GM23338 (cell line): ENCODE results near the gene DNAJC13. TPM values are rescaled to one million over a fixed set of nuclear protein-coding genes. Genes with fewer than 3 reads are reported as not detected.

Source experiments
- ATAC-seq: fragments of 200-7000 bp; cut with Tn5 transposase; 3 replicates; pipeline ENCODE4 v1.9.1; 2020
- DNase-seq: peaks from one replicate; pipeline ENCODE4 v3.0.0-alpha.2; 2015; ENCODE audit warnings: low spot score
- H2AFZ ChIP-seq: fragments of 200-600 bp; sonication (generic); 2 replicates; pipeline ENCODE4 v1.8.0; 2016; ENCODE audit warnings: antibody characterized with exemption, mild to moderate bottlenecking, moderate library complexity
- H3F3A ChIP-seq: fragments of 200-600 bp; sonication (generic); replicated peaks from 2 replicates; pipeline ENCODE4 v1.8.0; 2017; ENCODE audit warnings: antibody characterized with exemption, mixed run types, low read depth
- H3K27ac ChIP-seq: fragments of 200-600 bp; sonication (generic); 2 replicates; pipeline ENCODE4 v1.6.1; 2016; ENCODE audit warnings: low read depth
- H3K27me3 ChIP-seq: fragments of 200-600 bp; sonication (generic); 2 replicates; pipeline ENCODE4 v1.8.0; 2016; ENCODE audit warnings: mild to moderate bottlenecking, mixed run types, moderate library complexity; ENCODE audit not compliant: insufficient read depth
- H3K36me3 ChIP-seq: fragments of 200-600 bp; sonication (generic); 2 replicates; pipeline ENCODE4 v1.8.0; 2016; ENCODE audit warnings: mild to moderate bottlenecking; ENCODE audit not compliant: insufficient read depth
- H3K4me1 ChIP-seq: fragments of 200-600 bp; sonication (generic); 2 replicates; pipeline ENCODE4 v1.8.0; 2016; ENCODE audit warnings: mild to moderate bottlenecking, moderate library complexity; ENCODE audit not compliant: insufficient read depth
- H3K4me2 ChIP-seq: fragments of 200-600 bp; sonication (generic); 2 replicates; pipeline ENCODE4 v1.7.1; 2017; ENCODE audit warnings: mixed run types
- H3K4me3 ChIP-seq: fragments of 200-600 bp; sonication (generic); 2 replicates; pipeline ENCODE4 v1.6.1; 2016; ENCODE audit warnings: mixed run types
- H3K79me2 ChIP-seq: fragments of 200-600 bp; sonication (generic); replicated peaks from 2 replicates; pipeline ENCODE4 v1.8.0; 2017; ENCODE audit warnings: mild to moderate bottlenecking; ENCODE audit not compliant: insufficient read depth
- H3K9me2 ChIP-seq: fragments of 200-600 bp; sonication (generic); 2 replicates; pipeline ENCODE4 v1.8.0; 2017; ENCODE audit not compliant: insufficient read depth
- H4K20me1 ChIP-seq: fragments of 200-600 bp; sonication (generic); replicated peaks from 2 replicates; pipeline ENCODE4 v1.8.0; 2017; ENCODE audit warnings: mild to moderate bottlenecking; ENCODE audit not compliant: insufficient read depth
- H3K27ac Mint-ChIP-seq: 2 replicates; pipeline ENCODE4 v1.8.0; 2020; ENCODE audit warnings: inconsistent platforms, mild to moderate bottlenecking, moderate library complexity, mixed read lengths
- H3K27me3 Mint-ChIP-seq: 3 replicates; pipeline ENCODE4 v1.8.0; 2022; ENCODE audit warnings: low read depth, mild to moderate bottlenecking, moderate library complexity, mixed read lengths, inconsistent platforms; ENCODE audit not compliant: insufficient read depth, poor library complexity
- H3K36me3 Mint-ChIP-seq: 3 replicates; pipeline ENCODE4 v1.8.0; 2021; ENCODE audit warnings: low read depth, mild to moderate bottlenecking, inconsistent platforms, moderate library complexity, mixed read lengths
- H3K4me1 Mint-ChIP-seq: 3 replicates; pipeline ENCODE4 v1.8.0; 2020; ENCODE audit warnings: mild to moderate bottlenecking, inconsistent platforms, mixed read lengths
- H3K4me3 Mint-ChIP-seq: 3 replicates; pipeline ENCODE4 v1.8.0; 2021; ENCODE audit warnings: moderate library complexity, mild to moderate bottlenecking, inconsistent platforms, mixed read lengths
- H3K9me3 Mint-ChIP-seq: 3 replicates; pipeline ENCODE4 v1.8.0; 2020; ENCODE audit warnings: moderate library complexity, mild to moderate bottlenecking, inconsistent platforms, mixed read lengths
- CREB1 ChIP-seq: fragments of 250-450 bp; sonication (Bioruptor Pico); IDR thresholded peaks from 2 replicates; pipeline ENCODE4 v1.5.0; 2020; ENCODE audit warnings: low read depth, mild to moderate bottlenecking, moderate library complexity
- EZH2 ChIP-seq: fragments of 200-600 bp; sonication (generic); IDR thresholded peaks from one replicate; pipeline ENCODE4 v1.8.0; 2017; ENCODE audit warnings: antibody characterized with exemption, mild to moderate bottlenecking, low read depth; ENCODE audit not compliant: unreplicated experiment
- EZH2phosphoT487 ChIP-seq: fragments of 200-600 bp; sonication (generic); IDR thresholded peaks from one replicate; pipeline ENCODE4 v1.8.1; 2018; ENCODE audit warnings: antibody characterized with exemption; ENCODE audit not compliant: unreplicated experiment
- JUNB ChIP-seq: IDR thresholded peaks from one replicate; pipeline ENCODE4 v1.6.1; 2016; ENCODE audit warnings: antibody characterized with exemption; ENCODE audit not compliant: unreplicated experiment
- NANOG ChIP-seq: IDR thresholded peaks from 2 replicates; pipeline ENCODE4 v1.6.1; 2016; ENCODE audit warnings: antibody characterized with exemption, borderline replicate concordance
- POLR2AphosphoS5 ChIP-seq: IDR thresholded peaks from 2 replicates; pipeline ENCODE4 v1.6.1; 2016; ENCODE audit warnings: antibody characterized with exemption, low read depth
- STAT1 ChIP-seq: IDR thresholded peaks from one replicate; pipeline ENCODE4 v1.6.1; 2016; ENCODE audit warnings: antibody characterized with exemption; ENCODE audit not compliant: unreplicated experiment
- ZNF114 ChIP-seq: fragments of 250-450 bp; sonication (Bioruptor Pico); IDR thresholded peaks from 2 replicates; pipeline ENCODE4 v1.5.0; 2020; ENCODE audit warnings: mild to moderate bottlenecking, moderate library complexity
- ZNF331 ChIP-seq: fragments of 250-450 bp; sonication (Bioruptor Pico); IDR thresholded peaks from 2 replicates; pipeline ENCODE4 v1.5.0; 2020; ENCODE audit warnings: low read depth, mild to moderate bottlenecking, moderate library complexity
- polyA plus RNA-seq: library from polyadenylated mRNA; unstranded; fragments of >200 nt; fragmentation: Nextera tagmentation; extraction: Ambion mirVana; gene quantifications from 2 replicates; pipeline ENCODE4 v1.2.1, GENCODE V29; 2016
- total RNA-seq: library from RNA; depleted of rRNA; stranded (reverse); fragments of >200 nt; shearing (Covaris generic); gene quantifications from 2 replicates; pipeline ENCODE4 v1.2.3, GENCODE V29; 2014
- TF ChIP-seq, protein P1 (sequence below): fragments of 250-450 bp; sonication (Bioruptor Pico); IDR thresholded peaks from 2 replicates; pipeline ENCODE4 v1.5.0; 2020; ENCODE audit warnings: mild to moderate bottlenecking, moderate library complexity
- TF ChIP-seq, protein P2 (sequence below), 2 experiments: fragments of 200-600 bp in 1 of 2; sonication (generic) in 1 of 2; conservative IDR thresholded peaks; 2 replicates each; pipeline versions ENCODE4 v1.5.1 to v1.6.1; 2016 to 2017; ENCODE audit warnings: antibody characterized with exemption in 2 of 2, low read depth in 2 of 2, mild to moderate bottlenecking in 2 of 2, moderate library complexity in 1 of 2
- TF ChIP-seq, protein P3 (sequence below): IDR thresholded peaks from one replicate; pipeline ENCODE4 v1.6.1; 2018; ENCODE audit warnings: antibody characterized with exemption; ENCODE audit not compliant: unreplicated experiment
- TF ChIP-seq, protein P4 (sequence below): IDR thresholded peaks from 2 replicates; pipeline ENCODE4 v1.6.1; 2016; ENCODE audit warnings: antibody characterized with exemption

The DNAJC13 gene
- total and polyA plus RNA-seq, 2 experiments from 2014 or later, result 8.3 to 33.6 TPM

DNA sequence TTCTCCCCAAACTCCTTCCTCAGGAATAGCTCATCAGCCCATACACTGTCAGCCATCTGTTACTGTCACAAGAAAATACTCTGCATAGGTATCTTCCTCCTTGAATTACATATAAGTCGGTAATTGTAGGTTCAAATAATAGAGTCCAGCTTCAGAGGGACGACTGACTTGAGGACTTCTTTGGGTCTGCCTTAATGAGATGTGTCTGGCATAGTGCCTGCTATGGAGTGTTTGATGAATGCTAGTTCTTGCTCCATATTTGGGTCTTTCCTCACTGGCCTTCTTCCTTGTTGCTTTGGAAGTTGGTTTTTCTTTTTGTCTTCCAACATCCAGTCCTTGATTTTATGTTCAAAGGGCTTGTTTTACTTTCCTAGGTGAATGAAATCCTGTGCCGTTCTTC, 113.3 kb downstream of the DNAJC13 start:
- no peak overlapping the region for H3K27ac ChIP-seq
- no peaks in the 10 kb centered on the region for H4K20me1 ChIP-seq
- H3K79me2 ChIP-seq, result no peaks in the 10 kb centered on the region
- DNase-seq, result no peak
- H3K36me3 ChIP-seq, result peaks cover 23% of the 10 kb centered on the region
- Mint-ChIP-seq H3K27me3 (peaks cover 5% of the 10 kb centered on the region), H3K9me3 (no peaks in the 10 kb centered on the region), H3K27ac (no peak overlapping the region), H3K36me3 (peaks cover 39% of the 10 kb centered on the region), H3K4me1 (peaks cover 4% of the 10 kb centered on the region; the same call in 2 of the 3 replicates), H3K4me3 (no peak overlapping the region)
- H3K27me3 ChIP-seq, result no peaks in the 10 kb centered on the region
- ATAC-seq, result no peak
- no peak for TF ChIP-seq CREB1 (CRISPR knock-in tag)
- TF ChIP-seq, protein P1, sequence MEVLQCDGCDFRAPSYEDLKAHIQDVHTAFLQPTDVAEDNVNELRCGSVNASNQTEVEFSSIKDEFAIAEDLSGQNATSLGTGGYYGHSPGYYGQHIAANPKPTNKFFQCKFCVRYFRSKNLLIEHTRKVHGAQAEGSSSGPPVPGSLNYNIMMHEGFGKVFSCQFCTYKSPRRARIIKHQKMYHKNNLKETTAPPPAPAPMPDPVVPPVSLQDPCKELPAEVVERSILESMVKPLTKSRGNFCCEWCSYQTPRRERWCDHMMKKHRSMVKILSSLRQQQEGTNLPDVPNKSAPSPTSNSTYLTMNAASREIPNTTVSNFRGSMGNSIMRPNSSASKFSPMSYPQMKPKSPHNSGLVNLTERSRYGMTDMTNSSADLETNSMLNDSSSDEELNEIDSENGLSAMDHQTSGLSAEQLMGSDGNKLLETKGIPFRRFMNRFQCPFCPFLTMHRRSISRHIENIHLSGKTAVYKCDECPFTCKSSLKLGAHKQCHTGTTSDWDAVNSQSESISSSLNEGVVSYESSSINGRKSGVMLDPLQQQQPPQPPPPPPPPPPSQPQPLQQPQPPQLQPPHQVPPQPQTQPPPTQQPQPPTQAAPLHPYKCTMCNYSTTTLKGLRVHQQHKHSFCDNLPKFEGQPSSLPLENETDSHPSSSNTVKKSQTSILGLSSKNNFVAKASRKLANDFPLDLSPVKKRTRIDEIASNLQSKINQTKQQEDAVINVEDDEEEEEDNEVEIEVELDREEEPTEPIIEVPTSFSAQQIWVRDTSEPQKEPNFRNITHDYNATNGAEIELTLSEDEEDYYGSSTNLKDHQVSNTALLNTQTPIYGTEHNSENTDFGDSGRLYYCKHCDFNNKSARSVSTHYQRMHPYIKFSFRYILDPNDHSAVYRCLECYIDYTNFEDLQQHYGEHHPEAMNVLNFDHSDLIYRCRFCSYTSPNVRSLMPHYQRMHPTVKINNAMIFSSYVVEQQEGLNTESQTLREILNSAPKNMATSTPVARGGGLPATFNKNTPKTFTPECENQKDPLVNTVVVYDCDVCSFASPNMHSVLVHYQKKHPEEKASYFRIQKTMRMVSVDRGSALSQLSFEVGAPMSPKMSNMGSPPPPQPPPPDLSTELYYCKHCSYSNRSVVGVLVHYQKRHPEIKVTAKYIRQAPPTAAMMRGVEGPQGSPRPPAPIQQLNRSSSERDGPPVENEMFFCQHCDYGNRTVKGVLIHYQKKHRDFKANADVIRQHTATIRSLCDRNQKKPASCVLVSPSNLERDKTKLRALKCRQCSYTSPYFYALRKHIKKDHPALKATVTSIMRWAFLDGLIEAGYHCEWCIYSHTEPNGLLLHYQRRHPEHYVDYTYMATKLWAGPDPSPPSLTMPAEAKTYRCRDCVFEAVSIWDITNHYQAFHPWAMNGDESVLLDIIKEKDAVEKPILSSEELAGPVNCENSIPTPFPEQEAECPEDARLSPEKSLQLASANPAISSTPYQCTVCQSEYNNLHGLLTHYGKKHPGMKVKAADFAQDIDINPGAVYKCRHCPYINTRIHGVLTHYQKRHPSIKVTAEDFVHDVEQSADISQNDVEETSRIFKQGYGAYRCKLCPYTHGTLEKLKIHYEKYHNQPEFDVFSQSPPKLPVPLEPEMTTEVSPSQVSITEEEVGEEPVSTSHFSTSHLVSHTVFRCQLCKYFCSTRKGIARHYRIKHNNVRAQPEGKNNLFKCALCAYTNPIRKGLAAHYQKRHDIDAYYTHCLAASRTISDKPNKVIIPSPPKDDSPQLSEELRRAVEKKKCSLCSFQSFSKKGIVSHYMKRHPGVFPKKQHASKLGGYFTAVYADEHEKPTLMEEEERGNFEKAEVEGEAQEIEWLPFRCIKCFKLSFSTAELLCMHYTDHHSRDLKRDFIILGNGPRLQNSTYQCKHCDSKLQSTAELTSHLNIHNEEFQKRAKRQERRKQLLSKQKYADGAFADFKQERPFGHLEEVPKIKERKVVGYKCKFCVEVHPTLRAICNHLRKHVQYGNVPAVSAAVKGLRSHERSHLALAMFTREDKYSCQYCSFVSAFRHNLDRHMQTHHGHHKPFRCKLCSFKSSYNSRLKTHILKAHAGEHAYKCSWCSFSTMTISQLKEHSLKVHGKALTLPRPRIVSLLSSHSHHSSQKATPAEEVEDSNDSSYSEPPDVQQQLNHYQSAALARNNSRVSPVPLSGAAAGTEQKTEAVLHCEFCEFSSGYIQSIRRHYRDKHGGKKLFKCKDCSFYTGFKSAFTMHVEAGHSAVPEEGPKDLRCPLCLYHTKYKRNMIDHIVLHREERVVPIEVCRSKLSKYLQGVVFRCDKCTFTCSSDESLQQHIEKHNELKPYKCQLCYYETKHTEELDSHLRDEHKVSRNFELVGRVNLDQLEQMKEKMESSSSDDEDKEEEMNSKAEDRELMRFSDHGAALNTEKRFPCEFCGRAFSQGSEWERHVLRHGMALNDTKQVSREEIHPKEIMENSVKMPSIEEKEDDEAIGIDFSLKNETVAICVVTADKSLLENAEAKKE (CRISPR knock-in tag), result no peak
- TF ChIP-seq JUNB, result no peak
- TF ChIP-seq EZH2, result no peak
- no peak for TF ChIP-seq POLR2AphosphoS5
- TF ChIP-seq, protein P2, sequence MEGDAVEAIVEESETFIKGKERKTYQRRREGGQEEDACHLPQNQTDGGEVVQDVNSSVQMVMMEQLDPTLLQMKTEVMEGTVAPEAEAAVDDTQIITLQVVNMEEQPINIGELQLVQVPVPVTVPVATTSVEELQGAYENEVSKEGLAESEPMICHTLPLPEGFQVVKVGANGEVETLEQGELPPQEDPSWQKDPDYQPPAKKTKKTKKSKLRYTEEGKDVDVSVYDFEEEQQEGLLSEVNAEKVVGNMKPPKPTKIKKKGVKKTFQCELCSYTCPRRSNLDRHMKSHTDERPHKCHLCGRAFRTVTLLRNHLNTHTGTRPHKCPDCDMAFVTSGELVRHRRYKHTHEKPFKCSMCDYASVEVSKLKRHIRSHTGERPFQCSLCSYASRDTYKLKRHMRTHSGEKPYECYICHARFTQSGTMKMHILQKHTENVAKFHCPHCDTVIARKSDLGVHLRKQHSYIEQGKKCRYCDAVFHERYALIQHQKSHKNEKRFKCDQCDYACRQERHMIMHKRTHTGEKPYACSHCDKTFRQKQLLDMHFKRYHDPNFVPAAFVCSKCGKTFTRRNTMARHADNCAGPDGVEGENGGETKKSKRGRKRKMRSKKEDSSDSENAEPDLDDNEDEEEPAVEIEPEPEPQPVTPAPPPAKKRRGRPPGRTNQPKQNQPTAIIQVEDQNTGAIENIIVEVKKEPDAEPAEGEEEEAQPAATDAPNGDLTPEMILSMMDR (conservative IDR thresholded peaks at IDR 0.05; ENCODE audit: low read depth in 2 of 2), result no peak
- TF ChIP-seq, protein P3, sequence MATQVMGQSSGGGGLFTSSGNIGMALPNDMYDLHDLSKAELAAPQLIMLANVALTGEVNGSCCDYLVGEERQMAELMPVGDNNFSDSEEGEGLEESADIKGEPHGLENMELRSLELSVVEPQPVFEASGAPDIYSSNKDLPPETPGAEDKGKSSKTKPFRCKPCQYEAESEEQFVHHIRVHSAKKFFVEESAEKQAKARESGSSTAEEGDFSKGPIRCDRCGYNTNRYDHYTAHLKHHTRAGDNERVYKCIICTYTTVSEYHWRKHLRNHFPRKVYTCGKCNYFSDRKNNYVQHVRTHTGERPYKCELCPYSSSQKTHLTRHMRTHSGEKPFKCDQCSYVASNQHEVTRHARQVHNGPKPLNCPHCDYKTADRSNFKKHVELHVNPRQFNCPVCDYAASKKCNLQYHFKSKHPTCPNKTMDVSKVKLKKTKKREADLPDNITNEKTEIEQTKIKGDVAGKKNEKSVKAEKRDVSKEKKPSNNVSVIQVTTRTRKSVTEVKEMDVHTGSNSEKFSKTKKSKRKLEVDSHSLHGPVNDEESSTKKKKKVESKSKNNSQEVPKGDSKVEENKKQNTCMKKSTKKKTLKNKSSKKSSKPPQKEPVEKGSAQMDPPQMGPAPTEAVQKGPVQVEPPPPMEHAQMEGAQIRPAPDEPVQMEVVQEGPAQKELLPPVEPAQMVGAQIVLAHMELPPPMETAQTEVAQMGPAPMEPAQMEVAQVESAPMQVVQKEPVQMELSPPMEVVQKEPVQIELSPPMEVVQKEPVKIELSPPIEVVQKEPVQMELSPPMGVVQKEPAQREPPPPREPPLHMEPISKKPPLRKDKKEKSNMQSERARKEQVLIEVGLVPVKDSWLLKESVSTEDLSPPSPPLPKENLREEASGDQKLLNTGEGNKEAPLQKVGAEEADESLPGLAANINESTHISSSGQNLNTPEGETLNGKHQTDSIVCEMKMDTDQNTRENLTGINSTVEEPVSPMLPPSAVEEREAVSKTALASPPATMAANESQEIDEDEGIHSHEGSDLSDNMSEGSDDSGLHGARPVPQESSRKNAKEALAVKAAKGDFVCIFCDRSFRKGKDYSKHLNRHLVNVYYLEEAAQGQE, result no peak
- no peak for TF ChIP-seq ZNF114
- no peak for TF ChIP-seq ZNF331 (CRISPR knock-in tag)
- TF ChIP-seq, protein P4, sequence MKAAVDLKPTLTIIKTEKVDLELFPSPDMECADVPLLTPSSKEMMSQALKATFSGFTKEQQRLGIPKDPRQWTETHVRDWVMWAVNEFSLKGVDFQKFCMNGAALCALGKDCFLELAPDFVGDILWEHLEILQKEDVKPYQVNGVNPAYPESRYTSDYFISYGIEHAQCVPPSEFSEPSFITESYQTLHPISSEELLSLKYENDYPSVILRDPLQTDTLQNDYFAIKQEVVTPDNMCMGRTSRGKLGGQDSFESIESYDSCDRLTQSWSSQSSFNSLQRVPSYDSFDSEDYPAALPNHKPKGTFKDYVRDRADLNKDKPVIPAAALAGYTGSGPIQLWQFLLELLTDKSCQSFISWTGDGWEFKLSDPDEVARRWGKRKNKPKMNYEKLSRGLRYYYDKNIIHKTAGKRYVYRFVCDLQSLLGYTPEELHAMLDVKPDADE, result no peak
- no peak for TF ChIP-seq STAT1
- TF ChIP-seq NANOG, result no peak
- no peak for TF ChIP-seq EZH2phosphoT487
- H3K4me1 ChIP-seq, result no peaks in the 10 kb centered on the region
- H3F3A ChIP-seq, result no peaks in the 10 kb centered on the region
- H3K4me2 ChIP-seq, result no peak overlapping the region
- no peak overlapping the region for H3K4me3 ChIP-seq
- H3K9me2 ChIP-seq, result no peaks in the 10 kb centered on the region
- no peak overlapping the region for H2AFZ ChIP-seq
